CD4-positive, alpha-beta T cell treated with Interleukin-4 for 1 hour (primary cell): ENCODE results near the gene PPARG.

ENCODE experiments used
- DNase-seq, 2 donors: peaks; one replicate each; pipeline ENCODE4 v3.0.0-alpha.2; 2020 to 2022

Gene PPARG

DNA sequence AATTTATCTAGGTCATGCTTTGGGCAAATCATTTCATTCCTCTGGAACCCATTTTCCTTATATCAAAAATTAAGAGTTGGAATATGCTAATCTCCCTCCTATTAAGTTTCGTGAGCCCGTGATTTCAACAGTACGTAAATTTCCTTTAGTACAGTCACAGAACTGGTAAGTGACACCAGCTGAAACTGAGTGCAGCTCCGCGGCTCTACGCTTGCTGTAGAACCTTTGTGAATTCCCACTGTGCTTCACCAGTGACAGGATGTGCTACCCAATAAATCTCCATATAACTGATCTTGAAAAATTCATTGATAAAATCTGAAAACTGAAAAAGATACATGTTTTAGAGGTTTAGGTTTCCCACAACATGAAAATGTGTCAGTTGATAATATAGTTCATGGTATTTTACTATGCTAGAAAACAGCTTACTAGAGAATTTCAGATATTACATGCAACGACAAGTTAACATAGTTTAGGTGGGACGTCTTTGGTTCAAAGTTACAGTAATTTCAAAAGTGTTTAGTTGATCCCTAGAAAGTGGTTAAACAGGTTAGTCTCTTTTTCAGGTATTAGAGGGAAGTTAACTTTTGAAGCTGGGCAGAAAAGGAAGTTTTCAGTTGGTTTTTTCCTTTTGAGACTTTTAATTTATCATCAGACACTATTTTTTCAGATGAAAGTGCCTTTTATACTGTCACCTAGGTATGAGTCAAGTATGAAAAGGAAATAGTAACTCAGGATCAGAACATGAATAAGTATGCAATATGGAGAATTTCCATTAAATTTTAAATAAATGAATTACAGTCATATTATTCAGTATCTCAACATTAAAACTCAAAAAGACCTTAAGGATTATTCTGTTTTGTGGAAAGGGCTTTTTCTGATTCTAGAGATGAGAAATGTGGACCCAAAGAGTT is 57.0 kb downstream of the PPARG start:
- DNase-seq: no peak

DNA sequence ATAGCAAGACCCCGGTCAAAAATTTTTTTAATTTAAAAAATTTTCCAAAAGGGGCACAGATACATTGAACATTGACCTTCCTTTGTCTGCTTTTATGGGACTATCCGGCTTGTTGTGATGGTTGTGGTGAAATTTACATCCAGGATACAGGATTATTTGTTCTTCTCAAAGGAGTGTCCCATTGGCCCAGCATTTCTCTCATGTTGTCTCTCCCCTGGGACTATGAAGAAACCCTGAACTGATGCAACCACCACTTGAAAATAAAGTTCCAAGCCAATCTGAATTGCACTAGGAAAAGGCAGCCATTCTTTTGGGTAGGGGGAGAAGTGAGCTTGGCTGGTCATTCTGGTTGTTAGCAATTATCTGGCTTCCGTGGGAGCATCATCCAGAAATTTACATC is 58.4 kb downstream of the PPARG start:
- DNase-seq: no peak

DNA sequence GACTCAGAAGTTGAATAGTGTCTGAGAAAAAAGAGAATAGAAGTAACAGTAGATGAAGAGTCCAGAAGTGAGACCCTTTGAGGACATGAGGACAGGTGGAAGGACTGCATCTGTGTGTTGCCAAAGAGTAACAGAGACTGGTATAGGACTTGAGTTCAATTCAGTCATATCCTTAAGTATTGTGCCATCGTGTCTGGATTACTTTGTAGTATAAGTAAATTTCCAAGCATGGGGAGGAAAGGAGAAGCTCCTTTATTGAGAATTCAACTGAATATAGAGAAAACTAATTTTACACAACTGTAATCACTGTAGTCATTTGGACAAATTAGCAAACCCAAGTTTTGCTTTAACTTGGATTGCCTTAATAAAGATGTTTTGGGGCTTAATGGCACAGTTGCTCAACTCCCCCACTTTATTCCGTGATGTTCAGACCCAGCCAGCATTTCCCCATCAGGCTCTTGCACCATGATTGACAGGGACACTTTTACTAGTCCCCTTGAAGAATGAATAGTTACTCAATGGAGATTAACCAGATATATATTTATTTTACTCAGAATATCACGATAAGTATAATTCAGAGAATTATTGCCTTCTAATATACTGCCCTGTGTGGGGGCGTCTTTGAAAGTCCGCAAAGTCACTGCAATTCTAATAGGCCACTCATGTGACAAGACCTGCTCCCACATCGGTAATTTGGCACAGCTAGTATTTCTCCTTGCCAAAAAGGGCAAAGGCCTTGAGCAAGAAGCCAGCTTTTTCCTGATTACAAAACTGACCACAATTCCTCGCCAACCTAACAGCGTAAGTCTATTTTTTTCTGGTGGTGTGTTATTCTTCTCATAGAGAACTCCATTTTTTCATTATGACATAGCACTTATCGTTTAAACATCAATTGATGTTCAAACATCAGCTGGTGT is 61.3 kb downstream of the PPARG start:
- no peak for DNase-seq

GRCh38 chr3:12351145-12351544 is 62.3 kb downstream of the PPARG start:
- peak in 1 of 2 donors; percentile 52 for DNase-seq

DNA sequence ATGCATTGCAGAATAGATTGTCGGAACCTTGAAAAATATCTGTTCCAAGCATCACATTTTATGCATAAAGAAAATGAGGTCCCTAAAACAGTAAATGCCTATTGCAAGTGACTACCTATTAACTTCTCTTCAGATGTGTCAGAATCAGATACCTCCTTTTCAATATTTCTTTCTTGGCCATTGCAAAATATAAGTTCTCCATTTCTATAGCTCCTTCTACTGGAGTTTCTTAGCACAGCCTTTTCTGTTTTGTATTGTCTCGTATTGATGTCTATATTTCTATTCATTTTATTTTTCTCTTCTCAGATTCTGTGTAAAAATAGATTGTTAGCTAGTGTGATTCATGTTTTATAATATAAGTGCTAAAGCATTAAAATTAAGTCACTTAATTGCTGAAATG is 63.4 kb downstream of the PPARG start:
- DNase-seq: no peak

DNA sequence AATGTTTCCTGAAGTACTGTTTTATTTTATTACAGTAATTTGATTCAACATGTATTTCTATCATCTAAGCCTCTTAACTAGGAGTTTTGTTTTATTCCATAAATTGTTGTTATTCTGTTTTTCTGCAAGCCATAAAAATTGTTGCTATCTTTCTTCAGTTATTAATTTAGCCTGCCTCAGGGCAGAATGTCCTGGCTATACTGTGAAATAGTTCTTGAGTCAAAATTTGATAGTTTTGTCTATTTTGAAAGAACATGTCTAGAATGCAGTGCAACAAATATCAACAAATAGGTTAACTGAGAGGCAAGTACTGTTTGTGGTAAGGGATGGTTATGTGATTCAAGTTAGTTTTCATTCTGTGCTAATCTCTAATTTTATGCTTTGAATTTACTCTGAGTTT is 63.9 kb downstream of the PPARG start:
- no peak for DNase-seq

DNA sequence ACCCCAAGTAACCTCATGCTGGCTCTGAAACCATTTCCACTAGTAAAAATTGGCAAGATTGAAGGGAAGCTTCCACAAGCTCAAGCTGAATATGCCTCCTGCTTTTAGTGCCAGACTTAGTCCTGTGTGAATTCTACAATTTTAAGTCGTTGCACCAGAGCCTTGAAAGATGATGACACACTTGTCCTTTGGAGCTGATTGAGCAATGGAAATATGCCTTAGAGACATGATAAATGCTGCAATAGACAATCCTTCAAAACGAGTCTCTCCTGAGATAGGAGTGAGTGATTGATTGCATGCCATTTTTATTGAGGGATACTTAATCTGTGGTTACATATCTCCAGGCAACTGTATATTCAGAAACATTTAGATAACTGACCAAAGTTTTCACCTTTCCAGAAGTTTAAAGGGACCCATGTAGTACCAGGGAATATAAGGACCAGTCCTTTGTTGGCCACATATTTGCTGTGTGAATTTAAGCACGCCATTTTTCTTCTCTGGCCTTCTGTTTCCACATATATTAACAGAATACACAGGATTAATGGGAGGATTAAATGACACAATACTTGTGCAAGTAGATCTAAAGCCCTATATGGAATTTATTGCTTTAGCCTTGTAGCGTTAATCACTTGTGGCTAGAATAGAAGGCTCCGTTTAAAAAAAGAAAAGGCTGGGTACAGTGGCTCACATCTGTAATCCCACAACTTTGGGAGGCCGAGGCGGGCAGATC is 65.1 kb downstream of the PPARG start:
- DNase-seq: no peak

- no peak for DNase-seq
Measured at GRCh38 chr3:12356175-12356574, 67.3 kb downstream of the PPARG start.

DNA sequence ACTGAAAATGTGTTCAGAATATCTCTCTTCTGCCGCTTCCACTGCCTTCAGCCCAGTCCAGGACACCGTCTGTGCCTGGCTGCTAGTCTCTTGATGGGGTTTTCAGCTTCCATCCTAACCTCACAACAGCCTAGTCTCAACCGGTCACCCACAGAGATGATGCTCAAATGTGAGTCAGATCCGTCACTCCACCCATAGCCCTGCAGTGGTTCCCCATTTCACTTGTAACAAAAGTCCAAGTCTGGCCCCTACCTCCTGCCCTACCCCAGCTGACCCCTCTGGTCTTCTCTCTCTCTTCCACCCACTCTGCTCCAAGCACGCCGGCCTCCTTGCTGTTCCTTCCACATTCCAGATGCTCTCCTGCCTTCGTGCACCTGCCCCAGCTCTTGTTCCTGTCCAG is 68.1 kb downstream of the PPARG start:
- peak in 1 of 2 donors; percentile 70 for DNase-seq

DNA sequence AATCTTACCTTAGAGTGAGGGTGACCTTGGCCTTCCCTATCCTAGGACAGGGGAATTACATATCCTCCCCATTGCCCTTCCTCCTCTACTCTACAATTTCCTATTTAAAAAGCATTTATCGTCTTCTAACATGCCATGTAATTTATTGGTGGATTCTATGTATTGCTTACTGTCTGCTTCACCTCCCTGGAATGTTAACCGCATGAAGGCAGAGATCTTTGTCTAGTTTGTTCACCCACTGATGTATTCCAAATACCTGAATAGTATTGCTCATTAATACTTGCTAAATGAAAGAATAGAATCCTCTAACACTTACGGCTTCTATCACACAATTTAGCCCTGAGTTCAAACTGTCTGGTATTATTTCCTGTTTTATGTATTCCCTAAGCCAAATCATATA is 68.6 kb downstream of the PPARG start:
- no peak for DNase-seq

DNA sequence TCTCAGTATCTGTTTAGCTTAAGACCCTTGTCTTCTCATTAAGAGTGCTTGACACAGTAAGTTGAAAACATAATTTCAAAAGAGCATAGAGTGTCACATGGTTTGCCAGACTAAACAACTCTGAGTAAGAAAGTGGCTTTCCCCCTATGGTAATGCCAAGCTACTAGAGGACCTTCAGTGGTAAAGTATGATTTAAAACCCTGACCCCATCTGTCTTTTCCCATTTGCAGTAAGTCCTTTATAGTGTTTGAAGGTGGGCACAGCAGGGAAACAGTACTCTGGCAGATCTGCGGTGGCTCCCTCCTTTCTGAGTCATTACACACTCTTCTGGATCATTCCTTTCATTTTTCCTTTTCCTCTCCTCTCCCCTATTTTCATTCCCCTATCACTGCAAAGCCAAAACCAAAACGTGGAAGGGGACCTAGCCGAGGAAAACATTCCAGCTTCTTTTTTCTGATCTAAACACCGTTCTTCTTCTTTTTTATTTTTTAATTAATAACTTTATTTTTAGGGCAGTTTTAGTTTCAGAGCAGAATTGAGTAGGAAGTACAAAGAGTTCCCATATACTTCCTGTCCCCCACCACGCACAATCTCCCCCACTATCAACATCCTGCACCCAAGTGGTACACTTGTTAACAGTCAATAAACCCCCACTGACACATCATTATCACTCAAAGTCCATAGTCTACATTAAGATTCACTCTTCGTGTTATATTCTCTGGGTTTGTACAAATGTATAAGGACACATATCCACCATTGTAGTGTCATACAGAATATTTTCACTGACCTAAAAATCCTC is 74.7 kb downstream of the PPARG start:
- DNase-seq: no peak

- DNase-seq: no peak
Measured at GRCh38 chr3:12367346-12367745, 78.5 kb downstream of the PPARG start.

- no peak for DNase-seq
Measured at GRCh38 chr3:12369029-12369428, 80.2 kb downstream of the PPARG start.

DNA sequence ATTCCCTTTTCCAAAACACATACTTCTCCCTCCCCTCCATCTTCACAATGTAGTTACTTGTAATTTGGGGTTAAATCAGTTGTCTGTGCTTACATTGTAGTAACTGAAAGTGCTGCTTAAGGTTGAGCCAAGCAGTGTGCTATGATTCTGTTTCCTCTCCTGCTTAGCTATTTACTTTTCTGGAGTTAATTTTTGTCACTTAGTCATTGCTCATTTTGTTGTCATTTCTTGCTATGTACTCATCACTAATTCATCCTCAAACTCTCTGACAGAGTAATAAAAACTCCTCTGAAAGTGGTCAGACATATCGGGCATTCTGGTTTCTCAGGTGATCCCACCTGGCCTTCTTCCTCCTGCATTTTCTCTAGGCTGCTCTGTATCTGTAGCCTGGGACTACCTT is 80.7 kb downstream of the PPARG start:
- no peak for DNase-seq

GRCh38 chr3:12370758-12371157 is 81.9 kb downstream of the PPARG start:
- DNase-seq: no peak

GRCh38 chr3:12371525-12372140 is 82.8 kb downstream of the PPARG start:
- DNase-seq: no peak

GRCh38 chr3:12372741-12373280 is 83.9 kb downstream of the PPARG start:
- DNase-seq: no peak

DNA sequence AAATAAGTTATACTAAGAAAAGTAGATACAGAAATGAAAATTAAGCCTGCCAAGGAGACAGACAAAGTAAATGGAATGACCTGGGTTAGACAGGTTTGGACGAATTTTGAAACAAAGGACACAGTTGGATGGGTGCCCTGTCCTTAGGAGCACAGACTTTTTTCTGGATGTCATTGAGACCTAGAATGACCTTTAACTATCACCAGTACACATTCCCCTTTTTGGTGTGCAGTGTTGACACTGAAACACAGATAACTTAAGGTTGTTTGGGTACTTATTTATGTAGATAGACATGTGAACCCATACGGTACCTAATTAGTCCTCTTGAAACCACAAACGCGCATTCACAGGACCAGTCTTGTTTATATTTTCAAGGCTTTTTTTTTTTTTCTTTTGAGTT is 86.7 kb downstream of the PPARG start:
- DNase-seq: no peak

GRCh38 chr3:12379640-12380429 is 91.0 kb downstream of the PPARG start:
- DNase-seq: no peak

- DNase-seq: no peak
Measured at GRCh38 chr3:12380461-12380860, 91.6 kb downstream of the PPARG start.

- DNase-seq: no peak
Measured at GRCh38 chr3:12381199-12381598, 92.3 kb downstream of the PPARG start.
